Lower lobe of right lung (tissue), 2 donors: ENCODE measurements around the gene DOCK4. TPM values are rescaled to one million over a fixed set of nuclear protein-coding genes. Genes with fewer than 3 reads are reported as not detected.

Experiments
- ATAC-seq, 2 donors: fragments of 200-7000 bp; cut with Tn5 transposase; one replicate each; pipeline ENCODE4 v1.9.1; 2020 to 2022; ENCODE audit warnings: mild to moderate bottlenecking in 2 of 2, moderate library complexity in 2 of 2
- DNase-seq: peaks from one replicate; pipeline ENCODE4 v3.0.0-alpha.2; 2020
- H3K27ac ChIP-seq: fragments of 200-600 bp; one replicate; pipeline ENCODE4 v1.8.0; 2022
- H3K27me3 ChIP-seq: fragments of 200-600 bp; one replicate; pipeline ENCODE4 v1.8.0; 2022; ENCODE audit warnings: low read depth
- H3K36me3 ChIP-seq: fragments of 200-600 bp; one replicate; pipeline ENCODE4 v1.8.0; 2022; ENCODE audit warnings: mild to moderate bottlenecking
- H3K4me1 ChIP-seq: fragments of 200-600 bp; one replicate; pipeline ENCODE4 v1.8.0; 2022
- H3K4me3 ChIP-seq: fragments of 200-600 bp; one replicate; pipeline ENCODE4 v1.8.0; 2022; ENCODE audit warnings: mild to moderate bottlenecking
- H3K9me3 ChIP-seq: fragments of 200-600 bp; one replicate; pipeline ENCODE4 v1.8.0; 2022
- CTCF ChIP-seq: fragments of 200-600 bp; IDR thresholded peaks from one replicate; pipeline ENCODE4 v1.8.0; 2022; ENCODE audit warnings: antibody characterized with exemption, mild to moderate bottlenecking
- intact Hi-C: fragments of 100-400 bp; cut with DNase I; formaldehyde crosslinking; loops from one replicate; pipeline ENCODE4 v1.11.0; 2022
- total RNA-seq: library from RNA; stranded (reverse); fragmentation: NEBNext Ultra II Directional; extraction: Animal tissue kit (Norgen Biotek cat#: 25700); gene quantifications from one replicate; pipeline ENCODE4 v1.2.1, GENCODE V29; 2021
- donor health status: DM: no; HTN: yes; CAD: no; lungs with severe emphysema.

Gene DOCK4
- total RNA-seq, 1 donor from 2014 or later: 78.5 TPM

- H3K36me3 ChIP-seq: no peaks in the 10 kb centered on the region
- no peak for TF ChIP-seq CTCF
- H3K27ac ChIP-seq: no peak overlapping the region
- no peak overlapping the region for H3K4me3 ChIP-seq
- intact Hi-C loops: no loop called here
- DNase-seq (no peak), ATAC-seq (no peak)
- no peaks in the 10 kb centered on the region for H3K27me3 ChIP-seq
- no peaks in the 10 kb centered on the region for H3K9me3 ChIP-seq
- H3K4me1 ChIP-seq: peaks cover 42% of the 10 kb centered on the region
Observed at GRCh38 chr7:112059675-112060074, 146.5 kb downstream of the DOCK4 start.

- Histone ChIP-seq H3K27me3 (no peaks in the 10 kb centered on the region), H3K4me1 (peaks cover 46% of the 10 kb centered on the region), H3K4me3 (no peak overlapping the region), H3K9me3 (no peaks in the 10 kb centered on the region), H3K36me3 (no peaks in the 10 kb centered on the region), H3K27ac (no peak overlapping the region)
- TF ChIP-seq CTCF: no peak
- DNase-seq: no peak
- no peak for ATAC-seq
- intact Hi-C loops: no loop called here
Observed at GRCh38 chr7:112058686-112059085, 147.5 kb downstream of the DOCK4 start.

- Histone ChIP-seq H3K36me3 (no peaks in the 10 kb centered on the region), H3K27ac (no peak overlapping the region), H3K4me1 (peaks cover 63% of the 10 kb centered on the region), H3K9me3 (no peaks in the 10 kb centered on the region), H3K4me3 (no peak overlapping the region), H3K27me3 (no peaks in the 10 kb centered on the region)
- intact Hi-C loops: no loop called here
- ATAC-seq: peak; percentile 80 to 92
- no peak for TF ChIP-seq CTCF
- DNase-seq: no peak
Observed at GRCh38 chr7:112056409-112056808, 149.8 kb downstream of the DOCK4 start.

- no peak for TF ChIP-seq CTCF
- intact Hi-C loops: no loop called here
- no peaks in the 10 kb centered on the region for H3K27me3 ChIP-seq
- peak in 1 of 2 donors; percentile 41 for ATAC-seq
- peaks cover 58% of the 10 kb centered on the region for H3K4me1 ChIP-seq
- H3K9me3 ChIP-seq: no peaks in the 10 kb centered on the region
- H3K27ac ChIP-seq: no peak overlapping the region
- H3K36me3 ChIP-seq: no peaks in the 10 kb centered on the region
- no peak for DNase-seq
- no peak overlapping the region for H3K4me3 ChIP-seq
Observed at GRCh38 chr7:112053737-112054069, 152.5 kb downstream of the DOCK4 start.

GRCh38 chr7:112052993-112053736, 153.0 kb downstream of the DOCK4 start:
- H3K4me3 ChIP-seq: no peak overlapping the region
- DNase-seq (no peak), ATAC-seq (peak; percentile 43 to 63)
- H3K27me3 ChIP-seq: no peaks in the 10 kb centered on the region
- H3K27ac ChIP-seq: no peak overlapping the region
- H3K4me1 ChIP-seq: peaks cover 52% of the 10 kb centered on the region
- no peaks in the 10 kb centered on the region for H3K36me3 ChIP-seq
- intact Hi-C loops: no loop called here
- no peak for TF ChIP-seq CTCF
- H3K9me3 ChIP-seq: no peaks in the 10 kb centered on the region
